ENCODE data around the gene AHI1.
A peak's percentile ranks its signal among the peaks of the same experiment; 100 is the strongest.

The AHI1 gene

GRCh38 chr6:135505648-135506047, 8.1 kb upstream of the AHI1 start:
- no peak for TF ChIP-seq CTCF (IDR thresholded peaks at IDR 0.05; ENCODE audit: insufficient read depth, missing control alignments)
- no peak for DNase-seq (ENCODE audit: insufficient read length, low spot score)
- FAIRE-seq = no peak

GRCh38 chr6:135505222-135505621, 7.7 kb upstream of the AHI1 start:
- no peak for DNase-seq (ENCODE audit: insufficient read length, low spot score)
- no peak for TF ChIP-seq CTCF (IDR thresholded peaks at IDR 0.05; ENCODE audit: insufficient read depth, missing control alignments)
- no peak for FAIRE-seq

GRCh38 chr6:135504734-135505133, 7.2 kb upstream of the AHI1 start:
- TF ChIP-seq CTCF (IDR thresholded peaks at IDR 0.05; ENCODE audit: insufficient read depth, missing control alignments) = no peak
- no peak for FAIRE-seq

GRCh38 chr6:135503703-135504475, 6.3 kb upstream of the AHI1 start:
- DNase-seq (ENCODE audit: insufficient read length, low spot score) = no peak
- TF ChIP-seq CTCF (IDR thresholded peaks at IDR 0.05; ENCODE audit: insufficient read depth, missing control alignments) = no peak
- no peak for FAIRE-seq

More at GRCh38 chr6:135504734-135505133, 7.2 kb upstream of the AHI1 start:
- no peak for DNase-seq (ENCODE audit: insufficient read length, low spot score)

GRCh38 chr6:135499441-135500340, 2.2 kb upstream of the AHI1 start:
- no peak for FAIRE-seq
- TF ChIP-seq CTCF (IDR thresholded peaks at IDR 0.05; ENCODE audit: insufficient read depth, missing control alignments) = no peak
- DNase-seq (ENCODE audit: insufficient read length, low spot score) = no peak

- DNase-seq (ENCODE audit: insufficient read length, low spot score) = no peak
- FAIRE-seq = peak; percentile 67
- TF ChIP-seq CTCF (IDR thresholded peaks at IDR 0.05; ENCODE audit: insufficient read depth, missing control alignments) = no peak
Measured at GRCh38 chr6:135498185-135498841, 773 bp upstream of the AHI1 start.

All from D721Med (cell line).